Stomach smooth muscle (tissue), 2 donors: ENCODE data around the gene APBB1IP.
"Not testable (repeated sequence)": the region's sequence is repeated elsewhere in the genome, so short reads cannot be mapped to it uniquely, and the experiment has no call there.

ENCODE experiments used
- H3K27ac ChIP-seq: one replicate; pipeline ENCODE4 v1.7.0; 2013; ENCODE audit warnings: mild to moderate bottlenecking, low read length, inconsistent platforms
- H3K27me3 ChIP-seq, 2 donors: one replicate each; pipeline ENCODE4 v1.7.0; 2013; ENCODE audit warnings: low read length in 2 of 2; ENCODE audit not compliant: insufficient read depth in 2 of 2, control insufficient read depth in 1 of 2
- H3K36me3 ChIP-seq, 2 donors: one replicate each; pipeline ENCODE4 v1.7.0; 2013; ENCODE audit warnings: low read length in 2 of 2; ENCODE audit not compliant: control insufficient read depth in 2 of 2, insufficient read depth in 2 of 2
- H3K4me1 ChIP-seq: one replicate; pipeline ENCODE4 v1.7.0; 2013; ENCODE audit warnings: low read length; ENCODE audit not compliant: control insufficient read depth, insufficient read depth
- H3K4me3 ChIP-seq, 2 donors: one replicate each; pipeline ENCODE4 v1.7.0; 2013; ENCODE audit warnings: low read length in 2 of 2
- H3K9ac ChIP-seq, 2 donors: one replicate each; pipeline ENCODE4 v1.7.0; 2013; ENCODE audit warnings: low read length in 2 of 2, mild to moderate bottlenecking in 1 of 2
- H3K9me3 ChIP-seq, 2 donors: one replicate each; pipeline ENCODE4 v1.7.0; 2013; ENCODE audit warnings: low read length in 2 of 2; ENCODE audit not compliant: control insufficient read depth in 2 of 2
- donor health status: healthy.
- donor health status: Pancreatic carcinoma.

The APBB1IP gene

DNA sequence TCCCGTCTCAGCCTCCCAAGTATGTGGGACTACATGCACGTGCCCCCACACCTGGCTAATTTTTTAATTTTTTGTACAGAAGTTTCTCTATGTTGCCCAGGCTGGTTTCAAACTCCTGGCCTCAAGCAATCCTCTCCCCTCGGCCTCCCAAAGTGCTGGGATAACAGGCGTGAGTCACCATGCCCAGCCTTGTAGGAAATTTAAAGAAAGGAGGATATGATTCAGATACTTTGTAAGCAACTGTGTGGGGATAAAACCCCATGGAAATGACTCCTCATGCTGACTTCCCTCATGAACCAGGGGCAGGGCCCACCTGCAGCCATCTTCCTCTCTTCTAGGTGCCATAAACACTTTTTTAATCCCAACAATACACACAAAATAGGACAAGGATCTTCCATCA is 50.2 kb downstream of the APBB1IP start:
- no peak overlapping the region for H3K9ac ChIP-seq
- H3K36me3 ChIP-seq: no peaks in the 10 kb centered on the region

DNA sequence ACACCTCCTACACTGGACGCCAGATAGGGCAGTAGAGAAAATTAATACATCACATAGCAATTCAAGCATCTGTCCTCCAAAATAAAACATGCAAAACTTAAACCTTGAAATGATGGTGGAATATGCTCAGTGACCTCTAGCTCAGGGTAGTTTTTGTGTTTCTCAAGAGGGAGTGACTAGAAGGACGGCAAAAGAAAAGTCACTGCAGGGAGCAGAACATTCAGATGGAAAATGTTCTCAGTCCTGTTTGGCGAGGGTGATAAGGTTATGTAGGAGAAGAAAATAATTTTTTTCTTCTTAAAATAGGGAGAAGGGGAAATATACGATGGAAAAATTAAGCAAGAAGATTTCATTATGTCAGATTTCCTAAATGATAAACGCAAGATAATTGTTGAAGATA is 50.9 kb downstream of the APBB1IP start:
- H3K4me1 ChIP-seq: no peaks in the 10 kb centered on the region
- H3K36me3 ChIP-seq: no peaks in the 10 kb centered on the region
- no peaks in the 10 kb centered on the region for H3K9me3 ChIP-seq
- H3K27me3 ChIP-seq: no peaks in the 10 kb centered on the region
- H3K9ac ChIP-seq: no peak overlapping the region
- H3K27ac ChIP-seq: no peak overlapping the region
- H3K4me3 ChIP-seq: no peak overlapping the region

More for the DNA sequence above, 50.2 kb downstream of the APBB1IP start:
- Histone ChIP-seq H3K27ac (no peak overlapping the region), H3K27me3 (no peaks in the 10 kb centered on the region), H3K4me1 (no peaks in the 10 kb centered on the region), H3K9me3 (no peaks in the 10 kb centered on the region), H3K4me3 (no peak overlapping the region)

- not testable (repeated sequence) for H3K4me3 ChIP-seq, H3K27me3 ChIP-seq, H3K36me3 ChIP-seq, H3K27ac ChIP-seq, H3K4me1 ChIP-seq, H3K9me3 ChIP-seq, H3K9ac ChIP-seq
These were observed 52.2 kb downstream of the APBB1IP start for GRCh38 chr10:26490367-26490766.

- H3K9ac ChIP-seq: no peak overlapping the region
- no peak overlapping the region for H3K4me3 ChIP-seq
- H3K27ac ChIP-seq: no peak overlapping the region
- no peaks in the 10 kb centered on the region for H3K27me3 ChIP-seq
- H3K36me3 ChIP-seq: no peaks in the 10 kb centered on the region
- no peaks in the 10 kb centered on the region for H3K4me1 ChIP-seq
- no peaks in the 10 kb centered on the region for H3K9me3 ChIP-seq
These were observed 53.1 kb downstream of the APBB1IP start for GRCh38 chr10:26491276-26491675.

- Histone ChIP-seq H3K4me3 (no peak overlapping the region), H3K9ac (no peak overlapping the region), H3K27me3 (no peaks in the 10 kb centered on the region), H3K27ac (no peak overlapping the region), H3K36me3 (no peaks in the 10 kb centered on the region), H3K4me1 (no peaks in the 10 kb centered on the region), H3K9me3 (no peaks in the 10 kb centered on the region)
These were observed 53.8 kb downstream of the APBB1IP start for GRCh38 chr10:26491934-26492333.

- not testable (repeated sequence) for H3K9ac ChIP-seq, H3K27me3 ChIP-seq, H3K36me3 ChIP-seq, H3K27ac ChIP-seq, H3K9me3 ChIP-seq, H3K4me1 ChIP-seq, H3K4me3 ChIP-seq
These were observed 54.6 kb downstream of the APBB1IP start for GRCh38 chr10:26492725-26493124.

- H3K27ac ChIP-seq: no peak overlapping the region
- no peaks in the 10 kb centered on the region for H3K4me1 ChIP-seq
- H3K9me3 ChIP-seq: no peaks in the 10 kb centered on the region
- no peaks in the 10 kb centered on the region for H3K36me3 ChIP-seq
- no peak overlapping the region for H3K4me3 ChIP-seq
- no peaks in the 10 kb centered on the region for H3K27me3 ChIP-seq
- H3K9ac ChIP-seq: no peak overlapping the region
These were observed 55.9 kb downstream of the APBB1IP start for GRCh38 chr10:26494018-26494417.

- no peaks in the 10 kb centered on the region for H3K4me1 ChIP-seq
- H3K9ac ChIP-seq: no peak overlapping the region
- H3K4me3 ChIP-seq: no peak overlapping the region
- H3K27me3 ChIP-seq: no peaks in the 10 kb centered on the region
- no peaks in the 10 kb centered on the region for H3K36me3 ChIP-seq
- no peaks in the 10 kb centered on the region for H3K9me3 ChIP-seq
- H3K27ac ChIP-seq: no peak overlapping the region
These were observed 61.3 kb downstream of the APBB1IP start for GRCh38 chr10:26499426-26499825.

DNA sequence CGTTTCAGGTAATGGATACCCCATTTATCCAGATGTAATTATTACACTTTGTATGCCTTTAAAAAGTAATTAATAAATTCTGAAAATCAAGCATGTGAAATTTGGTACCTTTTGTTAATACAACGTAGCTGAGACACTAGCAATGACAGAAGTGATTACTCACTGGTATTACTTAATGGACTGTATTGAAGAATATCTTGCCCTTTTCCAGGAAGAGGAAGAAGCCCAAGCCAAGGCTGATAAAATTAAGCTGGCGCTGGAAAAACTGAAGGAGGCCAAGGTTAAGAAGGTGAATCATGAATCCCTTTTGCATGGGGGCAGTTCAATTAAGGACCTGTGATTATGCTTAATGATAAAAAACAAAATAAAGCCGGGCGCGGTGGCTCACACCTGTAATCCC is 64.8 kb downstream of the APBB1IP start:
- H3K4me1 ChIP-seq: no peaks in the 10 kb centered on the region
- H3K9me3 ChIP-seq: no peaks in the 10 kb centered on the region
- no peaks in the 10 kb centered on the region for H3K27me3 ChIP-seq
- H3K4me3 ChIP-seq: no peak overlapping the region
- no peak overlapping the region for H3K27ac ChIP-seq
- H3K36me3 ChIP-seq: no peaks in the 10 kb centered on the region
- no peak overlapping the region for H3K9ac ChIP-seq

GRCh38 chr10:26503911-26504310 is 65.8 kb downstream of the APBB1IP start:
- Histone ChIP-seq H3K4me1 (no peaks in the 10 kb centered on the region), H3K36me3 (no peaks in the 10 kb centered on the region), H3K9ac (no peak overlapping the region), H3K27ac (no peak overlapping the region), H3K27me3 (no peaks in the 10 kb centered on the region), H3K9me3 (no peaks in the 10 kb centered on the region), H3K4me3 (no peak overlapping the region)

- not testable (repeated sequence) for H3K4me1 ChIP-seq, H3K27ac ChIP-seq, H3K9me3 ChIP-seq, H3K9ac ChIP-seq, H3K36me3 ChIP-seq, H3K27me3 ChIP-seq, H3K4me3 ChIP-seq
These were observed 66.3 kb downstream of the APBB1IP start for GRCh38 chr10:26504429-26504828.

GRCh38 chr10:26505491-26505890 is 67.3 kb downstream of the APBB1IP start:
- no peaks in the 10 kb centered on the region for H3K9me3 ChIP-seq
- no peaks in the 10 kb centered on the region for H3K27me3 ChIP-seq
- no peak overlapping the region for H3K27ac ChIP-seq
- H3K4me1 ChIP-seq: no peaks in the 10 kb centered on the region
- H3K9ac ChIP-seq: no peak overlapping the region
- H3K4me3 ChIP-seq: no peak overlapping the region
- H3K36me3 ChIP-seq: no peaks in the 10 kb centered on the region
